ENCODE data around the gene TTLL10. TPM values are rescaled to one million over a fixed set of nuclear protein-coding genes. Genes with fewer than 3 reads are reported as not detected.
A peak's percentile ranks its signal among the peaks of the same experiment; 100 is the strongest.

Gene TTLL10
- total and polyA plus RNA-seq, 7 experiments from 2014 or later, result 0.58 to 0.80 TPM; not detected in 5

DNA sequence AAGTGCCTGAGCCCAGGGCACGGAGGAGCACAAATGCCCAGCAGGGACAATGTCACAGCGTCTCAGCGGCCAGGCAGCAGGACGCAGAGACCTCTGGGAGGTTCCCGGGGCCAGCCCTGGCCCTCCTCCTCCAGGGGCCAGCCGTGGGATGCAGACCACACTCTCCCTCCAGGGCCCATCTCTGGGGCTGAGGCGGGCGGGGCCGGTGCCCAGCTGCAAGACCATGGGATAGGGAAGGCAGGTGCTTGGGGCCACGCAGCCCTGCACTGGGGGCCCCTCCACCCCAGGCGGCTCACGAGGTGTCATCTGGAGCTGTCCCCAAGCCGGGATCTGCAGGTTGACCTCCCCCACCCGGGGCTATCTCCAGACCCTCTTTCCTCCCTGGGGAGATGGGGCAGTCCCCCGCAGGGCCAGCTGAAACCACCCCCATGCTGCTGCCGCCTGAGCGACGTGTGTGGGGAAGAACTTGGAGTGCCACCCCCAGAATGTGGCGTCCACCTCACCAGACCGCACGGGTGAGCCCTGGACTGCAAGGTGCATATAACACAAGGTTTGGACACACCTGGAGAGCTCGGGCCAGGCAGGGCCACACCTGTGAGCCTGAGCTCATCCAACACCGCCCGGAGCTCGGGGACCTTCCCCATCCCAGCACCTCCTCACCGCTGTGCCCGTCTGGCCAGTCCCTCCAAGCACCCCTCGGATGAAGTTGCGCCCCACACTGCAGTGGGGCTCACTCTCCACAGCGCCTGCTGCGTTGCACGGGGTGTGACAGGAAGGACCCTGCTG is 4.1 kb upstream of the TTLL10 start:
- Histone ChIP-seq H3K36me3 (ENCODE audit: control insufficient read depth in 2 of 3, insufficient read depth in 3 of 3, low read length in 3 of 3) (no peaks in the 10 kb centered on the region), H3K9me3 (ENCODE audit: control insufficient read depth in 2 of 3, low read length in 3 of 3) (no peaks in the 10 kb centered on the region), H3K27me3 (ENCODE audit: control insufficient read depth in 2 of 2, insufficient read depth in 2 of 2, low read length in 2 of 2) (no peaks in the 10 kb centered on the region), H3K27ac (ENCODE audit: low read depth, low read length) (no peak overlapping the region), H3K4me1 (ENCODE audit: control insufficient read depth in 2 of 2, insufficient read depth in 2 of 2, low read length in 2 of 2) (peaks cover 6 to 18% of the 10 kb centered on the region in 2 donors), H3K4me3 (ENCODE audit: low read length) (no peak overlapping the region)
- H3K36me3 Mint-ChIP-seq, result no peaks in the 10 kb centered on the region
- peak overlapping the region in 2 of 10 donors; percentile 47 to 60 for H3K4me3 Mint-ChIP-seq
- no peak for ATAC-seq
- H3K9me3 Mint-ChIP-seq, result no peaks in the 10 kb centered on the region
- H3K27me3 Mint-ChIP-seq, result peaks cover 0 to 11% (median 4%) of the 10 kb centered on the region in 5 donors
- peak overlapping the region in 1 of 9 donors; percentile 33 for H3K27ac Mint-ChIP-seq
- POLR2A ChIA-PET, result no interaction called here
- intact Hi-C loops (cut with micrococcal nuclease), result loop anchor here in 1 of 2 donors (5.0 kb wide), 1 partner anchor 38 kb away; the partner anchor contains the start of gene TNFRSF18
- peaks cover 5 to 25% (median 9%) of the 10 kb centered on the region in 7 donors for H3K4me1 Mint-ChIP-seq
- CTCF ChIA-PET, result no interaction called here
- DNase-seq, result no peak

DNA sequence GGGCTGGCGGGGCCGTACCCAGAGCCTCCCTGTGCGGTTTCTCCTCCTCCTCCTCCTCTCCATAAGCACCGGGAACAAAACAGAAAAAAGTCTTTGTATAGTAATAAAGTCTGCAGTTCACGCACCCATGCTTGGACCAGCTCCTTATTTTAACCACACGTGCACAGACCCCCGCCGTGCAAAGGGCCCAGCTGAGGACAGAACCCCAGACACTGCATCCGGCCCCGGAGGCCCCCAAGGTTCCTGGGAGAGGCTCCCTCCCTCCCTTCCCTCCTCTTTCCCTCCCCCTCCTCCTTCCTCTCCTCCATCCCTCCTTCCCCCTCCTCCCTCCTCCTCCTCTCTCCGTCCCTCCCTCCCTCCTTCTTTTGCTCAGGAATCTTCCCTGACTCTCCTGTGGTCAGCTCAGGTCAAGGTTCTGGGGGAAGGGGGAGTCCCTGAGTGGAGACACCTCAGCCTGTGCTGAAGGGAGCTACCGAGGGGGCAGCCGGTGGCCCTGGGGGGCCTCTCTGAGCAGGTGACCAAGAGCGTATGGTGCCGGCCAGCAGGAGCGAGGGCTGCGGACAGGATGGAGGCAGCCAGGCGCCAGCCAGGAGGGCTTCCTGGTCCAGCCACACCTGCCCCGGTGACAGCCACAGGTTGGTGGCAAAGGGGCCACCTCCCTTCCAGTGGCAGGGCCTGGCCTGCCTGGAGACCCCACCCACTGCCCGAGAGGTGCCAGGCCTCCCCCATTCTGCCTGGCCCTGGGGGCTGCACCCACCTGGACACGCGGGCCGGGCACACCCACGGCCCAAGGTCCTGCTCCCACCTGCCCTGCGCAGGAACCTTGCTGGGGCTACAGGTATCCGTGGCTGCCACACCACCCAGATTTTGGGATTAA is 3.2 kb upstream of the TTLL10 start:
- CTCF ChIA-PET, result no interaction called here
- intact Hi-C loops (cut with micrococcal nuclease), result loop anchor here in 1 of 2 donors (5.0 kb wide), 1 partner anchor 37 kb away; the partner anchor contains the start of gene TNFRSF18
- Mint-ChIP-seq H3K27me3 (peaks cover 0 to 14% (median 4%) of the 10 kb centered on the region in 5 donors), H3K27ac (peak overlapping the region in 1 of 9 donors; percentile 33), H3K9me3 (no peaks in the 10 kb centered on the region), H3K4me1 (peaks cover 7 to 25% (median 9%) of the 10 kb centered on the region in 7 donors), H3K4me3 (peak overlapping the region in 3 of 10 donors; percentile 25 to 60 (median 47)), H3K36me3 (no peaks in the 10 kb centered on the region)
- Histone ChIP-seq H3K27ac (ENCODE audit: low read depth, low read length) (no peak overlapping the region), H3K4me1 (ENCODE audit: control insufficient read depth in 2 of 2, insufficient read depth in 2 of 2, low read length in 2 of 2) (peaks cover 6 to 18% of the 10 kb centered on the region in 2 donors), H3K27me3 (ENCODE audit: control insufficient read depth in 2 of 2, insufficient read depth in 2 of 2, low read length in 2 of 2) (no peaks in the 10 kb centered on the region), H3K36me3 (ENCODE audit: control insufficient read depth in 2 of 3, insufficient read depth in 3 of 3, low read length in 3 of 3) (no peaks in the 10 kb centered on the region), H3K4me3 (ENCODE audit: low read length) (no peak overlapping the region), H3K9me3 (ENCODE audit: control insufficient read depth in 2 of 3, low read length in 3 of 3) (no peaks in the 10 kb centered on the region)
- ATAC-seq, result no peak
- POLR2A ChIA-PET, result interaction anchor here (1.0 kb wide), 1 partner anchor 13 kb away, joined by 3 read pairs; no protein-coding TSS in a partner anchor
- no peak for DNase-seq

- Mint-ChIP-seq H3K27ac (no peak overlapping the region), H3K27me3 (peaks cover 0 to 19% (median 4%) of the 10 kb centered on the region in 5 donors), H3K4me1 (peaks cover 5 to 25% (median 9%) of the 10 kb centered on the region in 7 donors), H3K9me3 (no peaks in the 10 kb centered on the region), H3K4me3 (no peak overlapping the region), H3K36me3 (no peaks in the 10 kb centered on the region)
- H3K27me3 ChIP-seq (ENCODE audit: control insufficient read depth in 2 of 2, insufficient read depth in 2 of 2, low read length in 2 of 2), result no peaks in the 10 kb centered on the region
- no peaks in the 10 kb centered on the region for H3K9me3 ChIP-seq (ENCODE audit: control insufficient read depth in 2 of 3, low read length in 3 of 3)
- ChIA-PET CTCF (no interaction called here), POLR2A (interaction anchor here (1.0 kb wide), 1 partner anchor 13 kb away, joined by 3 read pairs; no protein-coding TSS in a partner anchor)
- H3K27ac ChIP-seq (ENCODE audit: low read depth, low read length), result no peak overlapping the region
- H3K36me3 ChIP-seq (ENCODE audit: control insufficient read depth in 2 of 3, insufficient read depth in 3 of 3, low read length in 3 of 3), result no peaks in the 10 kb centered on the region
- intact Hi-C loops (cut with micrococcal nuclease), result loop anchor here in 1 of 2 donors (5.0 kb wide), 1 partner anchor 36 kb away; the partner anchor contains the start of gene TNFRSF18
- ATAC-seq, result no peak
- H3K4me1 ChIP-seq (ENCODE audit: control insufficient read depth in 2 of 2, insufficient read depth in 2 of 2, low read length in 2 of 2), result peaks cover 6 to 18% of the 10 kb centered on the region in 2 donors
- no peak overlapping the region for H3K4me3 ChIP-seq (ENCODE audit: low read length)
- no peak for DNase-seq
Measured at GRCh38 chr1:1171161-1171545, 2.5 kb upstream of the TTLL10 start.

- Mint-ChIP-seq H3K4me1 (peaks cover 6 to 25% (median 9%) of the 10 kb centered on the region in 7 donors), H3K27ac (peak overlapping the region in 2 of 9 donors; percentile 14 to 22), H3K27me3 (peaks cover 0 to 20% (median 4%) of the 10 kb centered on the region in 5 donors), H3K9me3 (no peaks in the 10 kb centered on the region), H3K4me3 (peak overlapping the region in 5 of 10 donors; percentile 21 to 68 (median 51)), H3K36me3 (no peaks in the 10 kb centered on the region)
- H3K4me1 ChIP-seq (ENCODE audit: control insufficient read depth in 2 of 2, insufficient read depth in 2 of 2, low read length in 2 of 2), result peaks cover 6 to 18% of the 10 kb centered on the region in 2 donors
- no peak overlapping the region for H3K4me3 ChIP-seq (ENCODE audit: low read length)
- DNase-seq, result peak in 1 of 9 donors; percentile 23
- no peak overlapping the region for H3K27ac ChIP-seq (ENCODE audit: low read depth, low read length)
- H3K27me3 ChIP-seq (ENCODE audit: control insufficient read depth in 2 of 2, insufficient read depth in 2 of 2, low read length in 2 of 2), result no peaks in the 10 kb centered on the region
- no peaks in the 10 kb centered on the region for H3K36me3 ChIP-seq (ENCODE audit: control insufficient read depth in 2 of 3, insufficient read depth in 3 of 3, low read length in 3 of 3)
- ATAC-seq, result peak; percentile 58
- ChIA-PET CTCF (no interaction called here), POLR2A (interaction anchor here (0.6 to 1.0 kb wide), 2 partner anchors 14 to 18 kb away, joined by 3 to 4 read pairs; no protein-coding TSS in a partner anchor)
- intact Hi-C loops (cut with micrococcal nuclease), result loop anchor here in 1 of 2 donors (5.0 kb wide), 1 partner anchor 36 kb away; the partner anchor contains the start of gene TNFRSF18
- H3K9me3 ChIP-seq (ENCODE audit: control insufficient read depth in 2 of 3, low read length in 3 of 3), result no peaks in the 10 kb centered on the region
Measured at GRCh38 chr1:1171546-1172340, 1.9 kb upstream of the TTLL10 start.

- POLR2A ChIA-PET, result interaction anchor here (0.5 to 0.6 kb wide), 2 partner anchors 140 to 237 kb away, joined by 3 to 4 read pairs; no protein-coding TSS in a partner anchor
- Histone ChIP-seq H3K4me1 (ENCODE audit: control insufficient read depth in 2 of 2, insufficient read depth in 2 of 2, low read length in 2 of 2) (peaks cover 6 to 18% of the 10 kb centered on the region in 2 donors), H3K9me3 (ENCODE audit: control insufficient read depth in 2 of 3, low read length in 3 of 3) (no peaks in the 10 kb centered on the region), H3K4me3 (ENCODE audit: low read length) (peak overlapping the region; percentile 24), H3K27ac (ENCODE audit: low read depth, low read length) (no peak overlapping the region), H3K36me3 (ENCODE audit: control insufficient read depth in 2 of 3, insufficient read depth in 3 of 3, low read length in 3 of 3) (no peaks in the 10 kb centered on the region), H3K27me3 (ENCODE audit: control insufficient read depth in 2 of 2, insufficient read depth in 2 of 2, low read length in 2 of 2) (no peaks in the 10 kb centered on the region)
- no peak for DNase-seq
- Mint-ChIP-seq H3K27me3 (peaks cover 4 to 23% (median 4%) of the 10 kb centered on the region in 5 donors), H3K9me3 (peaks cover 0 to 2% (median 0%) of the 10 kb centered on the region in 11 donors), H3K27ac (peak overlapping the region in 1 of 9 donors; percentile 49), H3K4me3 (peak overlapping the region in 6 of 10 donors; percentile 6 to 58 (median 38)), H3K4me1 (peaks cover 7 to 25% (median 9%) of the 10 kb centered on the region in 7 donors), H3K36me3 (no peaks in the 10 kb centered on the region)
- ATAC-seq, result no peak
- CTCF ChIA-PET, result no interaction called here
- intact Hi-C loops (cut with micrococcal nuclease), result loop anchor here in 1 of 2 donors (5.0 kb wide), 1 partner anchor 34 kb away; the partner anchor contains the start of gene TNFRSF18
Measured at GRCh38 chr1:1173061-1173792, 453 bp upstream of the TTLL10 start.

All from naive thymus-derived CD4-positive, alpha-beta T cell (primary cell).